OCI-M1 (cell line): ENCODE results near the gene CACNA1C.
"Not testable (repeated sequence)": the region's sequence is repeated elsewhere in the genome, so short reads cannot be mapped to it uniquely, and the experiment has no call there.

Experiments used
- DNase-seq: peaks from one replicate; lab custom pipeline; 2025; lab: John Stamatoyannopoulos, UW

CACNA1C gene

DNA sequence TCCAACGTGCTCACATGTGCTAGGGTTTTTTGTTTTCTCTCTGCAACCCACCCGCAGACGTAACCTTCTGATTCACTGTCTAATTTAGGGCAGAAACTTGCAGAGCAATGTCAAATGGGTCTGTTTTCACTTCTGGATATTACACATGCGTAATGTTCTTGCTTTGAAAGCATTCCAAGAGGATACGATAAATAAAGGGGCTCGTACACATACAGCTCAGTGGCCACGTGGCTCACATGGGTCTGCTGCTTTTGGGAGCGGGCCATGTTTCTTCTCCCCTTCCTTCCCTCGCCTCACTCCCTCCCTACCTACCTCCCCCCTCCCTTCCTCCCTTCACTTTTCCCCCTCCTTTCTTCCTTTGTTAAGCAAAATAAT is 23.4 kb downstream of the CACNA1C start:
- DNase-seq: no peak

DNA sequence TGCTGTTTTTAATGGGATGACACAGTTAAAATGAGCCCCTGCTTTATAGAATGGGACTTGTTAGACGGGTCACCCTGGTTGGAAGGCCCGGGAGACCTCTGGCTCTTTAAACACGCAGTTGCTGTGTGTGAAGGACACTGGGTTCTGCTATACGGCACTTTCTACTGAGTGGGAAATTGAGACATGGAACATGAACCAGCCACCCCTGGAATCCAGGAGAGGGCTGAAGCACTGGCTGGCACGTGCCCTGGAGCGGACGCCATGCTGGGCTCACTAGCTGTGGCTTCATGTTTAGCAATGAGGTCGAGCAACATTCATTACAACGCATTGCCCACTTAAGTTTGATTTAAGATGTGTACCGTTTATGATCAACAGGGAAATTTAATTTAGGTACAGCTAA is 23.9 kb downstream of the CACNA1C start:
- DNase-seq: no peak

DNA sequence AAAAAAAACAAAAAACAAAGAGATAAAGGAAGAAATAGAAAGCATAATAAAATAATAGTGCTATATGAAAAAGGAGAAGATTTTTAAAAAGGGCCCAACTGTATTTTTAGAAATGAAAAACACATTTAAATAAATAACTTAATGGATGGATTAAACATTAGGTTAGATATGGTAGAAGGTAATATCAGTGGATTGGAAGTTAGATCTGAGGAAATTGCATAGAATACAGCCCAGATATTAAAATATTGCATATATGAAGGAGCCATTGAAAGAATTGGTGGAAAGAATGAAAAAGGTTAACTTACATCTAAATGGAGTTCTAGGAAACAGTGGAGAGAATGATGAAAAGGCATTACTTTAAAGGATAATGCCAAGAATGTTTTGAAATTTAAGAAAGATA is 27.8 kb downstream of the CACNA1C start:
- DNase-seq: no peak

DNA sequence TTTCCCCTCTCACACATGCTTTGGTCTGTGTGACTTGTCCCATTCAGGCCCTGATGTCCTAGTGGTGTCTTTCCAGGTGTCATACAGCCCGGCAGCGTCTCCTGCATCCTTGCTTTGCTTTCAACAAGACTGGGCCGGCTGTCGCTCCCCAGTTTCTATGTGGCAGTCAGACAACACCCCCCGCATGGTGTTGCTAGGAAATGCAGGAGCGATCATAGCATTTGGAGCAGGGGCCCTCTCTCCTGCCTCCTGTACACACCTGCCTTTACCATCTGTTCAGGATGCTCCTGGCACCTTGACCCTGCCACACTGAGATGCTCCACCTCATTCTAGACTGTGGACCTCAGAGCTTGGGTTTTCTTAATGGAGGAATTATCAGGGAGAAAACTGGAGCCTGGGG is 29.5 kb downstream of the CACNA1C start:
- DNase-seq: no peak

DNA sequence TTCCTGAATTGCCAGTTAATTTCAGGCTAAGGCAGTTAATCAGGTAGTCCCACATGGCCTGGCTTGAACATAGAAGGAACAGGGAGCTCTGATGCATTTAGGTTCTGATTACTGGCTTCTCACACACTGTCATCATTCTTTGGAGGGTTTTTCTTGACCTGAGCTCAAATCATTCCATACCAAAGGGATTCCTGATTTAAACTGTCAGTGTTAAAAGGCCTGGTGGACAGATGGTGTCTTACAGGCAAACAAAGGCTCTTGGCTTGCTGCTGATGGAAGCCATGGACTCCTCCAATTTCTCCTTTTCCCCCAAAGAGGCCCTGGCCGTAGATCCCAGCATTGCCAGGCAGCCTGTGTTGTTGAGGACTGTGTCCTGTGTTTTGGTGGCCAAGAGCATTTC is 30.2 kb downstream of the CACNA1C start:
- DNase-seq: no peak

DNA sequence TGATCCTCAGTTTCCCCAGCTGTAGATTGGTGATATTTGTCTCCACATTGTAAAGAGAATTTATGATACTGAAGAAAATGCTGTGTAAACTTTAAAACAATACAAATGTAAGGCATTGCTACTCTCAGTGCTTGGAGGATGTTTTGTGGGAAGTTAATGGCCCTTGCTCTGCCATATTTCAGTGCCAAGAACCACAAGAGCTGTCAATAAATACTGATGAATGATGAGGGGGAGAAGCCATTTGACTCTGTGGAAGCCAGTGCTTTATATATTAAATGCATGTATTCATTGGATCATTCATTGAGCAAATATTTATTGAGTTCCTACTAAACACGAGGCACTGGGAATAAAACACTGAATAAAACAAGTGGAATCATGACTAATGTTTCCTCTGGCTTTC is 30.8 kb downstream of the CACNA1C start:
- no peak for DNase-seq

DNA sequence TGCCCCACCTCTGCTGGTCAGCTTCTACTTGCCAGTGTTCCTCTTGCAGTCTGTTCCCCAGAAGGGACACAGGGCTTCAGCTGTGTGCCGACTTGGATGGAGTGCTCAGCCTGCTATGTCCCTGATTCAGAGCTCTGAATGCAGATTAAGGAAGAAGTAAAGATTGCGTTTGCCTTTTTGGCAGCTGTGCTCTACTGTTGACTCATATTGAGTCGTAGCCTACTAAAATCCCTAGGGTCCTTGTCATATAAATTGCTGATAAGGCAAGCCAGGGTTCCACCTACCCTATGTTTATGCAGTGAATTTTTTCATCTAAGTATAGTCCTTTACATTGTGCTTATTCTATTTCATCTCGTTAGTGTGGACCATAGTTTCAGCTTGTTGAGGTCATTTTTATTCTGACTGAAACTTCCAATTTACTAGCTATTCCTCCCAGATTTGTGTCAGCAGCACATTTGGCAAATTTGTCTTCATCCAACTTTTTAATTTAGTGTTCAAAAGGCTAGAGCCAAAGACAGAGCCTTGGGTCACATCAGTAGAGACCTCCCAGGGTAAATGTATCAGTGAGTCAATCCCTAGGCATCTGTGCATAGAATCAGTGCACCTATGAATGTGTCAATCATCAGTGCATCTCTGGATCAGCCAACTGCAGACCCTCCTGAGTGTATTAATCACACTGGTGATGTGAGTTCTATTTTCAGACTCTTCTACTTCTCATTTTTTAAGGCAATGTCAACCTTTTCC is 31.9 kb downstream of the CACNA1C start:
- no peak for DNase-seq

DNA sequence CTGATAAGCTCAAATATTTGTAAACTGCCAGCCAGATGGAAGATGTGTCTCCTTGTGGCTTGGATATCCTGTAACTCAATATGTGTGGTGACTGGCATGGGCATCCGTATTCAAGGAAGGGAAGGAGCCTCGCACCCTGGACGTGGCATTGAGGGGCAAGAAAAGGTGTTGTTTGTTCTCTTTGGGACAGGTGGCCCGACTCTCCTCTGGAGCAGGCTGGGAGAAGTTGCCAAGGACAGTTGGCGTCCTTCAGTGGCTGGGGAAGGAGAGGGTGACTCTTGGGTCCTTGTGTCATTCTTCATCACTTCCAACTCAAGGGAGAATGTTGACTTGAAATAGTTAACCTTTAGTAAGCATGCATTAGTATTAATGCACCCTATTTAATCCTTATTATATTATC is 39.6 kb downstream of the CACNA1C start:
- no peak for DNase-seq

DNA sequence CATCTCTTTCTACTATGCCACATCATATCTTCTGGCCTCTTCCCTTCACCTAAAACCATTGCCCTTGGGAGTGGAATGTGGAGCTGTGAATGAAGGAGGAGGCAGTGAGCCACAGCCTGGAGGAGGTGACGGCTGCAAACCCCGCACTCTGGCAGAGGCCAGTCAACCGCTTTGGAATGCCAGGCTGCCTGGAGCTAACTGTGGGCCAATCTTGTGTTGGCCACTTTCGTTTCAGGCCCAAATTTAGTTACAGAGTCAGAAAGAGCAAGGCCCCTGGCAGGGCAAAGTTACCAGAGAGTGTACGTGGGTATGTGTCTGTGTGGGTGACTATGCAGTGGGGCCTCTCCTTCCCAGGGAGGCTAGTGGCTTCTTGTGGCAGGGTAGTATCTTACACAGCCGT is 40.1 kb downstream of the CACNA1C start:
- no peak for DNase-seq

DNA sequence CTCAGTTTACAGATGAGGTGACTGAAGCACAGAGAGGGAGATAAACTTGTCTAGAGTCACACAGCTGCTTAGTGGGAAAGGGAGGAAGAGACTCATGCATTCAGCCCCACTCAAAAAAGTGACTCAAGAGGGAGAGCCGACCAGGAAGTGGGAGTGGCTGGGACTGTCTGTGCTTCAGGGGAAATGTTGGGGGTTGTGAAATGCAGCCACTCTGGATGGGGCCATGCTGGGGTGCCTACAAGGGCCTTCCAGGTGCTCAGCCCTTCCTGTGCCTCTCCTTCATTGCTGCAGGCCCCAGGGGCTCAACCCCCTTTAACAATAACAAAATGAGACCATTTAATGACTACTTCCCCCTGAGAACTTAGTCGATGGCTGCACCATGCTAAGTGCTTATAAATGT is 41.8 kb downstream of the CACNA1C start:
- DNase-seq: no peak

DNA sequence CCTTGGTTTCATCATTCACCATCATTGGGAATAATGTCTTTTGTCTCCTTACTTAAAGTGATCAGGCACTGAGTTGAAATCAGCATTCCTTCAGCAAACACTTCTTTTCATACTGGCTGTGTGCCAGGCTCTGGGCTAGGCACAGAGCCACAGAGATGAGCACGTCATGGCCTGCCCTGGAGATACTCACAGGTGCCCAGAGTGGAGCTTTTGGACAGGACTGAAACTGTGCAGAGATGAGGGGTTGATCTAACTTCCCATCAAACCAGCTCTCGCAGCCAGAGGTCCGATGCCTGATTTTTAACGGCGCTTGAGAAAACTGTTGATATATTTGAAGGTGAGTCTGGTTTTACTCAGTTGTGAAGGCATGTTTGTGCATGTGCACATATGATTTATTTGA is 43.1 kb downstream of the CACNA1C start:
- DNase-seq: no peak

DNA sequence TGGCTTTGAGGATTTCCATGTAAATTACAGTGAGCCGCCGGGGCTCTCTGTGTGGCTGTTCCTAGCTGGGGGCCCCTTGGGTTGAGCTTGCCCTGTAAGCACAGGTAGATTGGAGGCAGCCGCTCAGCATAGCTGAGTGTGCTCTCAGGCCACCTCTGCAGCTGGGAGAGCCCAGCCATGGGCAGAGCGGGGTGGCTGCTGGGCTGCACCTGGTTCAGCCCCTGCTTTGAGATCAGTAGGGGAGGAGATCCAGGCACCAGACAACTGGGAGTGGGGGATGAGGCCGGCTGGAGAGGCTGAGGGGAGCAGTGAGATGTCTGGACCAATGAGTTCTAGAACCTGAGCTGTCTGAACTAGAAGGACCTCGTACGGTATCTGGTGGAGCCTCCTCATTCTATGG is 44.8 kb downstream of the CACNA1C start:
- no peak for DNase-seq

DNA sequence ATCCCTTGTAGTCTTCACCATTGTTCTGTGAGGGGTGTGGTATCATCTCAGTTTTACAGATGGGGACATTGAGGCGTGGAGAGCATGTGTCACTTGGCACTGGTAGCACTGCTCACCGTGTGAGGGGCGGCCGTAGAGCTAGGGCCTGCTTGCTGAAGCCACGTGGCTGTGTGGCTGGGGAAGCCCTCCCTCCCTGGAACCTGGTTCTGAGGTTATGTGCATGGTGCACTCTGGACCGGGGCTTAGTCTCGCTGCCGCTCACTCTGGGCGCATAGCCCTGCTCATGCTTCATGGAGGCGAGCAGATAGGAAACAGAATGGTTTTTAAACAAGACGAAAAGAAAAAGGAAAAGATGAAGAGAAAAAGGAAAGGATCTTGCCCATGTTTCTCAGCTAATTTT is 46.1 kb downstream of the CACNA1C start:
- no peak for DNase-seq

DNA sequence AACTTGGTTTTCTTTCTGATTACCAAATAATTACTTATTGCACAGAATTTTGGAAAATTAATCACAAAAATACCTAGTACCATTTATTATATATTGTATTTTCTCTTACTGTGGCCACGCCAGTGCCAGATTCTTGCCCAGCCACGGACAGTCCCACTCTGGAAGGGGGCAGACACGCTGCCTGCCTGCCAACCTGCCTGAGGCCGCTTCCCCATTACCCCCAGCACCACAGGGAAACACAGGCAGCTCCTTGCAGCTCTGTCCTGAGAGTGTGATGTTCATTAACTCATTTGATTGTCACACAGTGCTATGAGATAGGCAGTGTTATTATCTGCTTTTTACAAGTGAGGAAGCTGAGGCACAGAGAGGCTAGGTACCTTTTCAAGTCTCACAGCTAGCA is 46.8 kb downstream of the CACNA1C start:
- DNase-seq: no peak

DNA sequence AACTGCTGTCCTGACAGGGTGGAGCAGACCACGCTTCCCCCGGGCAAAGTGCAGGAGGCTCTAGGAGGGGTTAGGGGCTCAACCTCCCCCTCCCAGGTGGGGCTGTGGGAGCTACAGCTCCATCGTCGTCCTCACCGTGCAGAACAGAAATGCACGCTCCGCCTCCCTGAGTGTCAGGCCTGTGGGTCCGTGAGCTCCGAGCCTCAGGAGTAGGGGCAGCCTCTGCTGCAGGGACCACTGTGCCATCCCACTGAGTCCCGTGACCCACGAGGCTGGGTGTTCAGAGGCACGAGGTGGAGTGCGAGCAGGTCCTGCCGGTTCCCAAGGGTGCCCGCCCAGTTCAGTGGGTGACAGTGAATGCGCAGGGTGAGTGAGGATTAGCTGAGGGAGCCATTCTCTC is 48.6 kb downstream of the CACNA1C start:
- DNase-seq: no peak

DNA sequence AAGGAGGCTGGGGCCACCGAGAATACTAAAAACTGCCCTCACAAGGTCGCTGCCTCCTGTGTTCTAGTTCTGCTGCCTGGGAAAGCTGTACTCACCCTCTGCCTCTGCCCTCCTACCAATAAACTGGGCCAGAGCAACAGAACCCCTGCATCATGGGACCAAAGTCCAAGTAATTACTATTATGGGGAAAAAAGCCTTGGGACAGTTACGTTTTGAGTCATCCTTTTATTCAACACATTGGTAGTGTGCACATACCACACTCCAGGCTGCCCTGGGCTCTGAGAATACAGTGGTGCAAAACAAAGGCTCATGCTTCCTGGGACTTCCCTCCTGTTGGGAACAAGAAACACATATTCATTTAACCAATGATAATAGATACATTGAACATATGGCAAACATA is 49.0 kb downstream of the CACNA1C start:
- DNase-seq: no peak

DNA sequence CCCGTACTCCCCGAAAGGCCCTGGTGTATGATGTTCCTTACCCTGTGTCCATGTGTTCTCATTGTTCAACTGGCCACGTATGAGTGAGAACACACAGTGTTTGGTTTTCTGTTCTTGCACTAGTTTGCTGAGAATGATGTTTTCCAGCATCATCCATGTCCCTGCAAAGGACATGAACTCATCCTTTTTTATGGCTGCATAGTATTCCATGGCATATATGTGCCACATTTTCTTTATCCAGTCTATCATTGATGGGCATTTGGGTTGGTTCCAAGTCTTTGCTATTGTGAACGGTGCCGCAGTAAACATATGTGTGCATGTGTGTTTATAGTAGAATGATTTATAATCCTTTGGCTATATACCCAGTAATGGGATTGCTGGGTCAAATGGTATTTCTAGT is 49.9 kb downstream of the CACNA1C start:
- DNase-seq: not testable (repeated sequence)

DNA sequence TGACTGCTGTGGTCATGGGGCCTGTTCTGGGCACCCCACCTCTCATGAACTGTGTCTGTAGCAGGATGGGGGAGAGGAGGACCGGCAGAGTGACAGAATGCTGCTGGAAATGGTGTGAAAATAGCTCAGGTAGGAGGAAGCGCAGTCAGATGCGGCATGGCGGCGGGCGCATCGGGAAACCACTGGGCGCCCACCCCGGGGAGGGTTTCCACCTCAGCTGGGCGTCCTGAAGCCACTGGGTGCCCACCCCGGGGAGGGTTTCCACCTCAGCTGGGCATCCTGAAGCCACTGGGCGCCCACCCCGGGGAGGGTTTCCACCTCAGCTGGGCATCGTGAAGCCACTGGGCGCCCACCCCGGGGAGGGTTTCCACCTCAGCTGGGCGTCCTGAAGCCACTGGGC is 52.6 kb downstream of the CACNA1C start:
- not testable (repeated sequence) for DNase-seq

DNA sequence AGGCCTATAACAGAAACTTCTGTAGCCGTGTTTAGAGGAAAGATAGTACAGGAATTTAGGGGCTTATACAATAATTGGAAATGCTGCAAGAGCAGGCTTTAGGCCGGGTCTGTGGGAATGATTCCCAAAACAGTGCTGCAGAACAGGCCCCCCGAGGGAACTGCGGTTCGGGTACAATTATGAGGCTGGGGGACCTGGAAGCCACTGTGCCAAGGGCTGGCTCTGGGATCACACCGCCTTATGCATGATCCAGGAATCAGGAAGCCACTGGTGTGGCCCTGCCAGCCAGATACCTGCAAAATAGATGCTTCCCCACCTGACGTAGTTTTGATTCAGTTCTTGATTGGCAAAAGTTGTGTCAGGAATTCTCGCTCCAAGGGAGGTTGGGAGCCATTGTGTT is 55.4 kb downstream of the CACNA1C start:
- no peak for DNase-seq

DNA sequence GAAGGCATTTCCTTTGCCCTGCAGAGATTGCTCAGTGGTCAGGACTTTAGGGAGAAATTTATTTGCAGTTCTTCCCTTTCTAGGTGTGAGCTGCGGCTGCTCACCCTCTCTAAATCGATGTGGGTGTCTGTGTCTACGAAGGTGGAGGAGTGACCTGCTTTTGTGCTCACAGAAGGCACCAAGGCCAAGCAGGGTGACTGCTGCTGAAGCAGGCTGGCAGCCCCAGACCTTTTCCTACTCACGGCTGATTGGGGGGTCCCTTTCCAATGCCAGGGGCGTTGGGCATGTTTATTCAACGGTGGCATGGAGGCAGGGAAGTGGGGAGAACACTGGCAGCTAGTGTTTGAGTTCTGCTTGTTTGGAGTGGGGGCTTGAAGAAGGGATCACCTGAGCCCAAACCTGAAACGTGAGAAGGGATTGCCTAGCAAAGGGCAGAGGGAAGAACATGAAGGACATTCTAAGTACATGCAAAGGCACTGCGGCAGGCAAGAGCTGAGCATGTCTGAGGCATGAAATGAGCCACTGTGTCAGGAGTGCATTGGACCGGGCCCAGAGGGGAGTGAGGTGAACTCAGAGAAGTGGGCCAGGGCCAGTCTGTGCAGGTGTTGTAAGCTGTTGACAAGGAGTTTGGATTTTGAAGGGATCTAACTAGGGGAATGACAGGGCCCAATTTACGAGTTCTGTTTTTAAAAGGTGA is 56.3 kb downstream of the CACNA1C start:
- no peak for DNase-seq

DNA sequence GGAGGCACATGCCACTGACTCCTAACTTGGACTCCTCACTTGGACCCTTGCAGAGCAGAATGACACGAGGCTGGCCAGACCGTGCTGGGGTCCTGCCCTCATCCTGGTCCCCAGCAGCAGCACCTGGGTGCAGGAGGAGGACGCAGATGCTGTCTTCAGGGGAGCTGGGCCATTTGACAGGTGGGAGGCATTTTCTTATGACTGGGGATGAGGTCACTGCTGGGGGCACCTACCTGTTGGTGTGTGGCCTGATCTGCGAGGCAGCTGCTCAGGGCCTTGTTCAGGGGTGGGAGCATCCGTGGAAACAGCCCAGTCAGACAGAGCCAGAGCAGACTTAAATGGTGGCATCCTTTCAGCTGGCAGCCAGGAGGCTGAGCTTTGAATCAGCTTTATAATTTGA is 57.3 kb downstream of the CACNA1C start:
- no peak for DNase-seq

DNA sequence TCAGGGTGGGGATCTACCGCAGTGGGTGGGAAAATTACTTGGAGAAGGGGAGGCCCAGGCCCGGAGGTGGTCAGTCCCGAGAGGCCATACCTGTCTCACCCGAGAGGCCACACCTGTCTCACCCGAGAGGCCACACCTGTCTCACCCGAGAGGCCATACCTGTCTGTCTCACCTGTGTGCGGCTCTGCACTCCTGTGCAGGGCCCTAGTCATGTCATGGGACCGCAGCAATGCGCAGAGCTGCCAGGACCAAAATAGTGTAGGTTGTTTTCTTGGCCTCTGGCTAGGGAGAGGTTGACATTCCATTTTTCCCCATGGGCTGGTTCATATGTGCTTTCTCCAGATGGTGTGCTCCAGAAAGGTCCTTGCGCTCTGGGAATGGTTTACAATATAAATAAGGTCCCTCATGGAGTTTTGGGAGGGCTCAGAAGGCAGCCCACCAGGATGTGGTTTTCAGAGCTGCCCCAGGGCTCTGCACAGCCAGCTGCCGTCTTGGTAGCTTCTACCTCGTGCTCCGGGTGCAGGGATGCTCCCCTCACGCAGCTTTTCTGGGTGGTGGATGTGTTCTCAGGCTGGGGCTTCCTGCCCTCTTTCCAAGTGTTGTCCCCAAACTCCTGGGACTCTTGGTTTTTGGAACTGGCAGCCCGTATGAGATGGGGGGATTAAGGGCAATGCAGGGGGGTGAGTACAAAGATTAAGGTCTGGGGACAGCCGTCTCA is 58.2 kb downstream of the CACNA1C start:
- no peak for DNase-seq

DNA sequence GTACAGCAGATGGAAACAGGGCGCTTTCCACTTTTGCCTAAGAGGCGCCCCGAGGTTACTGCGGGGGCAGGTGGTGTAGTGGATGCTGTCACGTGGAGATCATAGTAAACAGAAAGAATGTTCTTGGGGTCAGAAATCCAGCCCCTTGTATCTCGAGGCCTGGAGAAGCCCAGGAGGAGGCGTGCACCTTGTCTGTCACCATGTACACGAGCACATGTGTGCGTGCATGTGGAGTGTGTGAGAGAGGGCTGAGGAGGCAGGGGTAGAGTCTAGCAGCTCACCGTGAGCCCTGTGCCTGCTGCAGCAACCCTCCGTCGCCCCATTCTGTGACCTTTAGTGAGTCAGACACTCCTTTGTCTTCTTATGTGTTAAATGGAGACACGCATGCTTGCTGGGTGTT is 59.0 kb downstream of the CACNA1C start:
- DNase-seq: no peak
